ENCODE measurements around the gene LANCL2.

The LANCL2 gene

DNA sequence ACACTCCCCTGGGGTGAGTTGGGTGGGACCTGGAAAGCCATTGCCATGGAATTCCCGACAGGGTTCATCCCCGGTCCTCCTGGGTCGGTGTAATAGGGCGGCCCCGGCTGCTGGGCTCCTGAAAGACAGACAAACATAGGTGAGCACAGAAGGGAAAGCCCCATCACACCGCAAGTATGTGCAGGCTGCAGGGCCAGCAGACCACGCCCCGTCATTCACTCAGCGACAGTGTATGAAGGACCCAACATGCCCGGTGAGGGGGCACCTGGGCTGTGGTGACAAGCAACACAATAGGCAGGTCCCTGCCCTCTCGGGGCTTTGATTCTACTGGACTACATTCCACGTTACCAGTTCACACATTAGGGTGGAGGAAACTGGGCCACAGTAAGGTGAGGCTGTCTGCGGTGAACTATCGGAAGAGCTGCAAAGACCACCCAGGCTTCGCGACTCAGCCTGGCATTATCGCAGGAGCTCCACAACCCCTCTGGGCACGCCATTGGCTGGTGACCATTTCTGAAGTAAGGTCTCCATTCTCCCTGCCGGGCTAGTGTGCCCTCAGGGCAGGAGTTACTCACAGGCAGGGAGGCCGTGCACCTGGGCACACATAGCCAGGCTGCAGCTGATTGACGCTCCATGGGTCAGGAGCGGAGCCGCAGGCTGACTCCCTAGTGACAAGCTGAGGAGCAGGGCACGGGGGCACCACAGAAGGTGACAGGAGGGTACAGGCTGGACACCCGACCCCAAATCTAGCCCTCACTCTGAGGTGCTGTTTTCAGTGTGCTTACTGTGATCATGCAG, 108.0 kb downstream of the LANCL2 start:
- no peak for DNase-seq

DNA sequence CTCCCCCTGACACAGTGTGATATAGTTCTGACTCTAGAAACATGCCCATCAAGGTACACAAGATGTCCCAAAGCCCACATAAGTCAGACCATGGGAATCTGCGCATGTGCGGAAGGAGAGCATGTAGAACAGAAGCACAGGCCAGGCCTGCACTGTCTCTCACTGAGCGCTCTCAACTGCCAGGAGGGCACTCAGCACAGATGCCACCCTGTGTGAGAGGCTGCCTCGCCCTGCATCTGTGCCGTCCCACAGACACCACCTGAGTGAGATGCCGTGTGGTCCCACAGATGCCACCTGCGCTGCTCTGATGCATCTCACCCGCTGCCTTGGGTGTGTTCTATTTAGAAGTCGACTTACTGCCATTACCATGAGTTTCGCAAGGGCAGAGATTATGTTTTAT, 108.8 kb downstream of the LANCL2 start:
- no peak for DNase-seq

DNA sequence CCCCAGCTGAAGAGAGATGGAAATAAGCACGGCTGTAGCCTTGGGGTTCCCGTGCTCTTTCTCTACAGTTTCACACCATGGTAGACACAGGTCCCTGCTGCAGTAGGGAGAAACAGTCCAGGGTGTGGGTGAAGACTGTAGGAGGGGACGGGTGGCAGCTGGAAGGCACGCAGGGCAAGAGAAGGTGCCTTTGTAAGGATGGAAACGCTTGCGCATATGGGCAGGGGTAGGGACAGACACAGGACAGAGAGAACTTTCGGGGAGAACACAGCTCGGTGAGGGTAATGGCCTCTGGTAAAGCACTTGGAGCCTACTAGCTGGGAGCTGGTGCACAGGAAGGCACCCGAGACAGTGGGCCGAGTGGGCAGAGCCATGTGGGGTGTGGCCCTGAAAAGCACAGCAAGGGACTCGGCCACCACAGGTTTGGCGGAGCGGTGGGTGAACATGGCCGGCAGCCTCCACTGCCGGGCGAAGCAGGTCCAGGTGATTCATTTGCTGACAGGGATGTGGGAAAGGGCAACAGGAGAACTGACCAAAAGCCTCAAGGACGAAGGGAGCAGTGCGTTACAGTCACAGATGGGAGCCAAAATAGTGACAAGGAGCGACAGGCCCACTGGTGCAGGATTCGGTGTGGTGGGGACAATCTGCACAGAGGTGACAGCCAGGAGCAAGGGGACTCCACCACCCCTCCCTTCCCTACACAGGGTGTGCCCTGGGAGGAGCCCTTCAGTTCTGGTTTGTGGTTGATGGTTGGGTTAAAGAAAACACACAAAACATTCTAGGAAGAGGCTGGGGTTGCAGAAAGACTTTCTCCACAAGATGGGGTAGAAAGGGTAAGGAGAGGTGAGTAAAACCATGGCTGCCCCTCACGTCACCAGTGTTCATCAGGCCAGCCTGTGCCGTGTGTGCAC, 110.1 kb downstream of the LANCL2 start:
- peak in 1 of 2 donors; percentile 43 for DNase-seq

DNA sequence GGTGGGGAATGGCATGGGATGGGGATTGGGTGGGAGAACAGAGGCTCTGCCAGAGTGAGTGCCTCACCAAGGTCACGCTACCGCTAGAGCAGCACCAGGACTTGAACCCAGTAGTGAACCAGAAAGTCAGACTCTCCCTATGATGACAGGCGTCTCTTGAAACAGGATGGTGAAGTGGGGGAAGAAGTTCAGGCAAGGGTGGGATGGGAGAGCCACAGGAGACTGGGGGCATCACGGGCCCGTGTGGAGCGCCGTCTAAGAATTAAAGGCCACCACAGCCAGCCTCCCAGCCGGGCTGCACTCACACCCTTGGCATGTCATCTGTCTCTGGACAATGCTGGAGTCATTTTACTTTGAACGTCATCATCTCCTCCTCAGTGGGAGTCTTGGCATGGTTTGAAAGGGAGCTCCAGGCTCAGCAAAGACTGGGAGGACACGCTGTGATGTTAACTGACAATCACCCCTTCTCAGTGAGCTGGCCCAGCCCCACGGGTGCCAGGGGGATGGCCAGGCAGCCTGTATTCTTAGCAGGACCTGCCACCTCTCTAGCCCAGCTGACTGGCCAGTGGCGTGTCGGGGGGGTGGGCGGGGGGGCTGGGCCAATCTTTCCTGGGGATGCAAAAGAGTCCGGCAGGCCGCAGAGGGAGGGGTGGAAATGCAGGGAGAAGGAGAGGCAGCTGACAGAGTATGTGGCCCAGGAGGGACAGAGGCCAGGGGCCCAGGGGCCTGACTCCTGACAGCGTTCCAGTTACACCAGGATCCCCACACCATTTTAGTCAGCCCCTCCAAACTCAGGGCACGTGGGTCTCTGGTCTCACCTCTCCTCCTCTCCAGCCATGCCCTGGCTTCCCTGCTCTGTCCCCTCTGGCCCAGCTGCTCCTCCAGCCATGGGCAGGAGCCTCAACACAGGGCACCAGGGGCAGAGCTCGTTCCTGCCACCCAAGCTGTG, 111.0 kb downstream of the LANCL2 start:
- DNase-seq, result no peak

DNA sequence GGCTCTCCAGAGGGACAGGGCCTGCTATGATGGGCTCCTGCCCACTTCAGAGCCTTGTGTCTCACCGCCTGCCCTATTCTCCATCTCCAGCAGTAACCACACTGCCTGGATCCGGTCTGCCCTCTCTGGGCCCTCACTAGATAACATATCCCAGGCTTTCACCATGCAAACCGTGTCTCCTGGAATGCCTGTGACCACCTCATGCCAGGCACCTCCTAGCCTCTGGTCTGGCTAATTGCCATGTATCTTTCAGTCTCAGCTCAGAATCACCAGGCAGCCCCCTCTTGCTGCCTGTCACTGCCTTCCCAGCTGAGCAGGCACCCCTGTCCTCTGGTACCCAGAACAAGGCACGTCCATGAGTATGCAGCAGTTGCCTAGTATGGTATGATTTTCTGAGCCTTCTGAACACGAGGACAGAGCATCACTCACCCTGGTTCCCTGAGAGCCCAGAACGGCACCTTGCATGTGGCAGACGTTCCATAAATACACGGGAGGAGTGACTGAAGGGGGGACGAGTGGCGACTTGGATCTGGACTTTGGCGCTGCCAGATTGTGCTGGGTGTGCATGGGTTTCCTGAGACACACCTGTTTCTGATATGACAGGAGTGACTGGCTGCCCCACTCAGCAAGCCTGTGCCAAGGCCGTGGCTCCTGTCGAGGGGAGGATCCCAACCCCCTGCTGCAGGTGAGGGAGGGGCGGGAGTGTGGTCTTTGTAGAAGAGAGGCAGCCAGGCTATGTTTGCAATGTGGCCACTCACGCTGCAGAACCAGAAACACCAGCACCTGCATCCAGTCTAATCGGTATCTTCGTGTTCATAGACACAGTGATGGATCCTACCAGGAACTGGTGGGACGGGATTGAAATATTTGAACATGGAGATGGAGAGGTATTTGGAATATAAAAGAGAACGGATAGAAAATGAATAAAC, 112.0 kb downstream of the LANCL2 start:
- DNase-seq, result no peak

DNA sequence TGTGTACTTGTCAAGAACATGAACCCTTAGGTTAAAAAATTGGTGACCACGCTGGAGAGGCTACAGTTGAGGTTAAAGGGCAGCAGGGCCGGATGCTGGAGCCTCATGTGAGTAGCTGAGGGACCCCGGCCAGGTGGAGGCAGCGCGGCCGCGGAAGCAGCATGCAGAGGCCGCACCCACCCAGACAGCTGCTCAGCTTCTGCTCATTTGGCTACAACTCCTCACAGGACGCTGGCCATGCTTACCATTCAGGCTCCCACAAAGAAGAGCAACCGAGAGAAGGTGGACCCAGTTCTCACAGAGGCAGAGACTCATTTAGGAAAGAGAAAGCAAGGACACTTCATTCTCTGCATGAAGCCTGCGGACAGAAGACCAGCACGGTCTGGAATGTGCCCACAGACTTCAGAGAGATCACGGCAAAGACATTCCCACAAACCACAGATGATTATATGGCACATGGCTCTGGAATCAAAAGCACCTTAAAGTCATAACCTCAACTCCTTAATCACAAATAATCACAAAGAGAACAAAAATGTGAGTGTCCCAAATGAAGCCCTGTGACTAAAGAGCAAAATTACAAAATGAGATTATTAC, 112.7 kb downstream of the LANCL2 start:
- no peak for DNase-seq

DNA sequence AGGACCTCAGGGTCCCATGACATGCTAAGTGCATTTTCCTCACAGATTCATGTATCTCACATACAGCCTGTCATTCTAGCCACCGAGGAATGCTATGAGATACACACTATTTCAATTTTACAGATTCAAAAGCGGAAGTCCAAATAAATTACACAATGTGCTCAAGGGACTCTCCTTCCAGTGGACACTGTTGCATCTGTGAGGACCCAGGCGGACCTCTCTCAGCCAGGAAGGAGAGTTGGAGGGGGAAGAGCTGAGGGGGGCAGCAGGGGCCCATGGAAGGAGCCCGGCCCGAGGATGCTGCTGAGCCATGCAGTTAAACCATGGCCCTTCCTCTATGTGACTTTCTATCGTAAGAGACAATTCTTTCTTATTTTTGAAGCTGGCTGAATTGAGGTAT, 113.6 kb downstream of the LANCL2 start:
- DNase-seq, result no peak

DNA sequence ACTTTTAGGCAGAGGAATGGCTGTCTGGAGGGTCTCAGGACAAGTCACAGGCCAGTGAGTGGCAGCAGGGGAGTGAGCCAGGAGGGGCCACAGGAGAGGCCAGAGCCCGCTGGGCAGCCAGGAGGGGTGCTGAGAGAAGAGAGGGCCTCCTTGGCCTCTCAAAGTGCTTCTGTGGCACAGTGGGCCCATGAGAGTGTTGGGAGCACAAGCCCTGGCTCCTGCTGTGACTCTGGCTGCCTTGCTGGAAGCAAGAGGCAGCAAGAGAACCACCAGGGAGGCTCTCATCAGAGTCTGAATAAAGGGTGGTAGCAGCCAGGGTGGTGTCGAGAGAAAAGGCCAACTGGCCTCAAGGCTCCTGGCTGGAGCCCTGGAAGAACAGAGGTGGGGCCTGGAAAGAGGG, 116.0 kb downstream of the LANCL2 start:
- no peak for DNase-seq

DNA sequence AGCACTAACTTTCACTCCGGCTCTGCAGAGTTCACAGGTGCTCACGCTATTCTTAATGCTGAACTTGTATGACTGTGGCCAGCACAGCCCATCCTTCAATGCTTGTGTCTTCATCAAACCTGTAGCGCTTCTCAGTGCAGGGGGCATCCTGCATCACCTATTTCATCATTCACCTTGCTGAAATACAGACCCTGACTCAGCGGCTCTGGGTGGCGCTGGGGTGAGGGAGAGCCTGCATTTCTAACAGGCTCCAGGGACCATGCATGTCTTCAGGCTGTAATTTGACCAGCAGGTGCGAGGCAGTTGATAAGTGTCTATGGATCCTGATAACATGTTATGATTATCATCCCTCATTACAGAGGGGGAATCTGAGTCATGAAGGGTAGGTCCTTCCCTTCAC, 117.9 kb downstream of the LANCL2 start:
- no peak for DNase-seq

All from CD4-positive, alpha-beta T cell treated with Interleukin-1 beta for 1 hour (primary cell).